ENCODE data around the gene PINLYP.

- TF ChIP-seq, protein P1, sequence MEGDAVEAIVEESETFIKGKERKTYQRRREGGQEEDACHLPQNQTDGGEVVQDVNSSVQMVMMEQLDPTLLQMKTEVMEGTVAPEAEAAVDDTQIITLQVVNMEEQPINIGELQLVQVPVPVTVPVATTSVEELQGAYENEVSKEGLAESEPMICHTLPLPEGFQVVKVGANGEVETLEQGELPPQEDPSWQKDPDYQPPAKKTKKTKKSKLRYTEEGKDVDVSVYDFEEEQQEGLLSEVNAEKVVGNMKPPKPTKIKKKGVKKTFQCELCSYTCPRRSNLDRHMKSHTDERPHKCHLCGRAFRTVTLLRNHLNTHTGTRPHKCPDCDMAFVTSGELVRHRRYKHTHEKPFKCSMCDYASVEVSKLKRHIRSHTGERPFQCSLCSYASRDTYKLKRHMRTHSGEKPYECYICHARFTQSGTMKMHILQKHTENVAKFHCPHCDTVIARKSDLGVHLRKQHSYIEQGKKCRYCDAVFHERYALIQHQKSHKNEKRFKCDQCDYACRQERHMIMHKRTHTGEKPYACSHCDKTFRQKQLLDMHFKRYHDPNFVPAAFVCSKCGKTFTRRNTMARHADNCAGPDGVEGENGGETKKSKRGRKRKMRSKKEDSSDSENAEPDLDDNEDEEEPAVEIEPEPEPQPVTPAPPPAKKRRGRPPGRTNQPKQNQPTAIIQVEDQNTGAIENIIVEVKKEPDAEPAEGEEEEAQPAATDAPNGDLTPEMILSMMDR (IDR thresholded peaks at IDR 0.05), result no peak
- no peak for TF ChIP-seq POLR2A (IDR thresholded peaks at IDR 0.05)
- no peak for TF ChIP-seq EP300 (IDR thresholded peaks at IDR 0.05; ENCODE audit: low read depth)
- TF ChIP-seq POLR2AphosphoS5 (IDR thresholded peaks at IDR 0.05), result no peak
Observed at GRCh38 chr19:43616306-43616705, 40.7 kb downstream of the PINLYP start.

All from transverse colon (tissue), 4 donors.